T1000 (cell line): ENCODE measurements around the gene FSIP2.

Experiments
- DNase-seq: peaks from one replicate; lab custom pipeline; 2025; ENCODE audit warnings: mixed read lengths; lab: John Stamatoyannopoulos, UW

FSIP2 gene, protein sequence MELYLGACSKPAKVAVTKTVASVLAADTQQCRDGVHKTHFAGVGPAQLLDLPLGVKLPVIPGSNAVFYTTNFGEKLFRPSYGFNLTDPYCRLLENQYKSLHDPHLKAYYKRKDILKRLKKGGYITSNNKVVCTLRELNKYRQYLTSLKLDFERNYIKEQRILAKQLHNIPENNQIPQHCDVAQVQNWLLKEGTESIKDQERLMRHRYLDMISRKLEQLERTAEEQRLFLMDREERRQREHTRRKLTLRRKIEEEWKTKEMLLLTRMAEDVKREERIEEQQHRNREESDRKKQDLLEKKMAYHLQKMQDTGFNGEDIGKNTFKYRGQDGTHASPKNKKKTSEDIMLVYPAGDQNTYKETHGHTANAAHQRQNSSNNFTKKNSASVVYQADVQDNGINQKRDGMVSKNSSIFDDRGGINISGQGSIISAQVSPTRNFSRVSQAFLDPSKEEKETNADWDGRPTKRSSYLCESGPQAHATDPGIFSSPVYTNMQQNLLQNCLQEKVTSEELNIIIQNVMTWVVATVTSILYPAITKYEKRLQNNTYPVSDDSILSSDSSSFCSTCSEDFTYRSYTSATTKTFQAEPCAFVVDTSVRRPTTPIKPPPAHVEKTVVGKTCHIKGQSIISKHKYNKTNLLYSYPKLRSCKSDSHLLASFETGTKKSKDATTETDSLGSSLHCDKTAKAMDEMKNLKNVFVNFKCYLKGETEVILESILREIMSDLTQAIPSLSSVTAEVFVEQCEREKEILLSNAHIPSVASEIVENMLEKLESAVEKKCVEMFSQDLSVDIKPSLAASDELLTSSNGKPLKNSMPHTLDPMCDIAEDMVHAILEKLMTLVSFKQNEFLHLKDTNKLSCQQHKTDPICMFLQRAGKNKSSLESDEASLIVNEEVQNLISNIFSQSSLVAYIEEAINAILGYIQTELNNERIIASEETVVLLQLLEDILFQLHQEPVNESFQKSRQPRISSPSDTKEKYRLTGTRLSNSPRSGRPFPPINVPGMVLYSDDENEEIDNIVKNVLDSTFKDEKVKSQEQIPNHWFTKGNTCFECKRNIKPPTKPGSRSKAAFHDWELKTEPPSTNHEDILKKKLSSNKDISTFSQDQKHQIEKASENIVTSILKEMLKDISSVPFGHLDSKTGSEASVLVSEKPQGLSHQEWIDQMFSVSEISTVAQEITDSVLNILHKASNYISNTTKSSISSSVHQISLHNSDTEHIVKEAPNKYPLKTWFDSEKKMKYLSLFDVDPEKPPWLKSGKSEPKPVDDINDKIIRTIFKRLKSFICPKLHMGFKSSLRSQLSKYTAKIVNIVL (N-terminal part only)

DNA sequence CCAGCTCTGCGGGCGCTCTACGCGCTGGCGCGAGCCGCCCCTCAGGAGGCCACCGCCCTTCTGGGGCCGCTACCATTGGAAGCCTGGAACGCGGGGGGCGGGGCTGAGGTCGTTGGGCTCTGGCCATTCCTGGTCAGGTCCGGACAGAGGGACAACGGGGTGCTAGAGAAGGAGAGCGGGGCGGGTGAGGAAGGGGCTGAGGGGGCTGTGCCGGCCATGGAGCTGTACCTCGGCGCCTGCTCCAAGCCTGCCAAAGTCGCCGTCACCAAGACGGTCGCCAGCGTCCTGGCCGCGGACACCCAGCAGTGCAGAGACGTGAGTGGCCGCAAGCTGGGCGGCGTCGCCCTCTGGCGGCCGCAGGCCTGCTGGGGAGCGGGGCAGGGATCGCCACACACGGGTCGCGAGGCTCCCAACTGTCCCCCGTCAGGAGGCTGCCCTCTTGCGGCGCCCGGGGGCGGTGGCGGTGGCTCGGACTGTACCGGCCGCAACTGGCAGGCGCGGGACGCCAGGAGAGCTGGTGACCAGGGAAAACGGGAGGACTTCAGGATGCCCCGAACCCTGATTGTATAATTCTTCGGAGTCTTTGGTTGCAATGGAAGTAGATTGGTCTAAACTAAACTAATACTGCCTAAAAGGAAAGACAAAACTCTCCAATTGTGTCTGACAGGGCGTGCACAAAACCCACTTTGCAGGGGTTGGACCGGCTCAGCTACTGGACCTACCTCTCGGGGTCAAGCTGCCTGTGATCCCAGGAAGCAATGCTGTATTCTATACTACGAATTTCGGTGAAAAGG lies at the start of gene FSIP2:
Gene FSIP2, plus strand, starts transcription at position 126 of the 794 bp plus-strand sequence. Its CDS starts 91 bp downstream, at position 217.
- DNase-seq: peak; percentile 84

DNA sequence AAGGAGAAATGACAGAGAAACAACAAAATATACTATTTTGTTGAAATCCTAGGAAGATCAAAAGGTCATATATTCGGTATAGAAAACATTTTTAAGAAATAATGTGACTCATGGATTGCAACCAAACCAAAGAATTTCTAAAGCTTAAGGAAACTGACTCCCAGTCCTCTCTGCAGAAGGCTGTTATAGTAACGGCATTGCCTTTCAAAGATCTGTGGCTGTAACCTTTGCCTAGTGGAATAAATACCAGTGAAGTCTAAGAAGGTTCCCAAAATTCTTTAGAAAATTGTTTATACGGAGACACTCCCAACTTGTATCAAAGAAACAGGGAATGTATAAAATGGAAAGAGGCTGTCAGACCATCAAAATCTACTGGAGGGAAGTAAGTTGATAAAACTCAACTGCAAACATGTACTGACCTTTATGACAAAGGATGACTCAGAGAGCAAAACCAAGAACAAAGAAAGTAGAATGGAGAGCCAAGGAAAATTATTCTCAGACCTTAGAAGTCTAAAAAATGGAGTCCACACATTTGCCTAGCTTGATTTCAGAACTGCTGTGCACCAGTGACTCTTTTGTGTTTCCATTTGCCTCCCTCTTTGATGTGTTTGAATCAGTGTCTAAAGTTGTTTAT lies 48.6 kb upstream of the FSIP2 start:
- DNase-seq: no peak

DNA sequence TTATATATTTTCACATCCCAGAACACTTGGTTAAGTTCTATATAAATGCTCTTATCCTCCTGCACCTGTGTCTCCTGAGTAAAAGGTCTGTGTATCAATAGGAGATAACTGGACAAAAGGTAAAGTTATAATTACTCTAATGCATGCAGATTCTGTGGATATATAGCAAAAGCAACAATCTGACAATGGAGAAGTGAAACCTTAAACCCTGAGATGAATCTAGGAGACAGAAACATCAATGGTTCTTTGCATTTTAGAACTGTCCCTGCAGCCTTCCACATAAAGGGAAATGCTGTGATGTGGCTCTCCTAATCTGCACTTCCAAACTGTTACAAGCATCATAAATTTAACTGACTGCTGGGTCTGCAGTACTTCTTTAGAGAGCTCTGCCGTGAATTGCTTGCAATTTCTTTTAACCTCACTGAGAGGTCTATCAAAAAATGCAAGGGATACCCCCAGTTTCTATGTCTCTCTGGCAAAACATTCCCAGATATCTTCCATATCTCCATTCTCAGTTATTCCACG lies 42.8 kb upstream of the FSIP2 start:
- DNase-seq: no peak

DNA sequence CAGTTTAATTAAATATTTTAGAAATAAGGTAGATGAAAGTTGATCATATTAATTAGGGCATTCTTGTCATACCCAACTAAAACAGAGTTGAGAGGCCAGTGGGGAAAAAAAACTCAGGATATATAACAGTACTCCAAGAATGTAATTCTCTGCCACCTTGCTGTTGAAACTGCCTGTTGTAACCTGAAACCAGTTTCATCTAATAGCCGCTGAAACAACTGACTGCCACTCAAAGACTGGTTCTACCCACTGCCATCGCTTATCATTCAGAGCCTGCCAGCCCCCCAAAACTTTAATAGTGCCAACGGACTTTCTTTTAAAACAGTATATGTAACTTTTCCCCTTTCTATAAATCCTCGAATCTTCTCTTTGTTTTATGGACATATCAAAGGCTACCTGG lies 37.7 kb upstream of the FSIP2 start:
- no peak for DNase-seq

DNA sequence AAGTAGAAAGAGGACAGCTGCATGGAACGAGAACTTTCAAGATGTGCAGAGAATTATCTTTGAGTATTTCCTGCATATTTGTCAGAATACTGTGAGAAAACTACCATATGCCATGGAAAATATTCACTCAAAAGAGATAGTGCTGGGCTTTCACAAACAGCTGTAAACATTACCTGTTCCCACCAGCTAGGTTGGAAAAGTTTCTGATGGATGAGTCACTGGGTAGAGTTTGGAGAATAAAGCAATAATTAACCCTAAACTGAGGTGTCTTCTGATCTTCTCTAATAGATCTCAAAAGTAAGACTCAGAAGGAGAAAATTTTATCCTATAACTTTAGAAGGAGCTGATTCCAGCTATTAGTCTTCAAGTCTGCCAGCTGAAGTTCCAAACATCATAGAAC lies 3.9 kb upstream of the FSIP2 start:
- no peak for DNase-seq

DNA sequence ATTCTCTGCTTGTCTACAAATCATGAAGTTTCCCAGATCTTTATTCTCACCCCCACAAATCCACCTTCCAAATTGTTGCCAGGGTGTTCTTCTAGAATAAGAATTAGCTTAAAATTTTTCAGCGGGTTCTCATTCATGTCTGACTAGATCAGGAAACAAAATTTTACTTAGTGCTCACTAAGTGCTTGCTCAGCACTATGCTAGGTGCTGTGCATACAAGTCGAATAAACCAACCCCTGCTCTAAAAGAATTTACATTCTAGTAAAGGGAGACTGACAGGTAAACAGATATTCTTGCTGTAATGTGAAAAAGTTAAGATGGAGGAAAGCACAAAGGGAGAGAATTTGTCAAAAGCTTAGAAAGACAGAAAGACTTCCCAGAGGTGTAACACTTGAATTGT lies 2.4 kb upstream of the FSIP2 start:
- DNase-seq: no peak

DNA sequence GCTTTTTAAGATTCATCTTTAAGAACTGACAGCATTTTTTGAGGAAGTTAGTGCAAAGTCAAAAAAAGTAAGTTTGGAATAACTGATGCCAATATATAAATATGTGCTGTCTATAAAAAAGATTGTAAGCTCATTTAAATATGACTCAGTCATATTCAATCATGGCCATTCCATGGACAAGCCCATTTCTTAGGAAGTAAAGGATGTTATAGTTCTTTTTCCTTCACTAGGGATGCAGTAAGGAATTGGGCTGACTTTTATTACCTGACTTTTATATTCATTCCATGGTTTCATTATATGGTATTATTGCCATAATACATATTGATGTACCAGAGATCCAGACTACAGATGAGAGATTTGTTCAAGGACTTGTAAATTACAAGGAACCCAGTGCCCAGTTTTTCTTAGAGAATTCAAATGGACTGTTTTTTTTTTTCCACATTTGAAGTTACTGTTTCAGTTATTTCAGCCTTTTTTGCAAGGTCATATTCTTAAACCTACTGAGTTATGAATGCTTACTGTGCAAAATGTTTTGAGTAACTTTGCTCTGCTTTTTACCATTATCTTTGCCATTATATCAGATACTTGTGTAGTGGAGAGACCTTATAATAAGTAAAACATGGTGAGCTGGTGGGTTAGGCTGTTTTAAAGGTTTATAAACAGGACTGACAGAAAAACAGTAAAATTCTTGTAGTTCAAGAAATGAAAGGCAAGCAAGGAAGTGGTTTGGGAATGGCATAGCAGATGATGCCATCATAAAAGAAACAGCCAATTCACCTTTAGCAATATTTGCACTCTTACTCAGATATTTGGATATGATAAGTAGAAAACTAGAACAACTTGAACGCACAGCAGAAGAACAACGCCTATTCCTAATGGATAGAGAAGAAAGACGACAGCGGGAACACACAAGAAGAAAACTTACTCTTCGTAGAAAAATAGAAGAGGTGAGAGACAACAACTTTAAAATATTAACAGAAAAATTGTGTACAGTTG lies 7.6 kb downstream of the FSIP2 start:
- DNase-seq: no peak

DNA sequence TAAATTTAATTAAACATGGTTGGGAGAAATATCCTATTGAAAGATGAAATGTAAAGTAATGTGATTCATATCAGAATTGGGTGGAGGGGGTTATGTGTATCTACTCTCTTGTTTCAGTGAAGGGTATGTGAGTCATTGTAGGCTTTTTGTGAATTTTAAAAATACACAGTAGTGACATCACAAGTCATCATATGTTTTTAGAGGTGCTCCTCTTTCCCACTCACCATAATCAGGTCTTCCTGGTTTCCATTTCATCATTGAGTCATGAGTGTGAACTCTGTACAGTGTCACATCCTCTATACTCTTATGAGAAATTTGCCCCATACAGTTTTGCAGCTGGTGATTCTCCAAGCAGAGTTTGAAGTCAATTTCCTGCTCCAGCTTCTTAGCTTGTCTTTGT lies 18.8 kb downstream of the FSIP2 start:
- DNase-seq: no peak

DNA sequence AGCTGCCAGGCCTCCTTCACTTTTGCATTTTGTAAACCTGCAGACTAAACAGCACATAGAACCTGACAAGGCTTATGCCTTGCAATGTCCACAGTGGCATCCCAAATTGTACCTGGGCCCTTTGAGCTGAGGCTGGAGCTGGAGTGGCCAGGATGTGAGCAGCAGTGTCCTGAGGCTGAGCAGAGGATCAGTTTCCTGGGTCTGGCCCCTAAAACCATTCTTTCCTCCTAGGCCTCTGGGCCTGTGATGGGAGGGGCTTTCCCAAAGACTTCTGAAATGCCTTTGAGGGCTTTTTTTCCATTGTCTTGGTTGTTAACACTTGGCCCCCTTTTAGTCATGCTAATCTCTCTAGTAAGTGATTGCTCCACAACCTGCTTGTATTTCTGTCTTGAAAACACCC lies 32.8 kb downstream of the FSIP2 start:
- DNase-seq: no peak

DNA sequence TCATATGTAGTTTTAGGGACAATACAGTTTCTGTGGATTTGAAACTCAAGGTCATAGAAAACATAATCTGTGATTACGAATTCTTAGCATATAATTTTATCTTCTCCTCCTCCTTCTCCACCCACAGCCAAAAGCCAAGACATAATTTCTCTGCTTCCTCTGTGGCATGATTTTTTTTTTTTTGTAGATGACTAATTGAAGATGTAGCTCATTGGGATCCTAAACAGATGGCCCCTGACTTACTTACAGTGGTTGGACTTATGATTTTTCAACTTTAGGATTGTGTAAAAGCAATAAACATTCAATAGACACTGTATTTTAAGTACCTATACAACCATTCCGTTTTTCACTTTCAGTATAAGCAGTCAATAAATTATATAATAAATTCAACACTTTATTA lies 42.3 kb downstream of the FSIP2 start:
- no peak for DNase-seq

DNA sequence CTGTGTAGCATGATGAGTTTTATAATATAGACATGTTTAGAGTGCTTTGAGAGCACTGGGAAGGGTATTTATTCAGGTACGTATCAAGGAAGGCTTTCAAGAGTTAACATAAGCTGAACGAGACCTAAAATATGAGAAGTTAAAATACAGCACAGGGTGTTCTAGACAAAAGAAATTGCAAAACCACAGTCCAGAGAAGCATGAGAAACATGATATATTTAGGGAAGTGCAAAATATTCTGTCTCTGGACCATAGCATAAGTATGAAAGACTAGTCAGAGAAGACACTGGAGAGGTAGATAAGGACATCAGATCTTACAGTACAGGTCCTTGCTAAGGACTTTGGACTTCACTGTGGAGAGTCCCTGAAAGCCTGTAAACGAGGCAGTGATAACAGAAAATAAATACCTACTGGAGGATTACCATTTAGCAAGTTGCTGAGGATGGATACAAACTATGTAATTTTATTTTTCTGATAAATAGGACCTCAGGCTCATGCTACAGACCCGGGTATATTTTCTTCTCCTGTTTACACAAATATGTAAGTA lies 43.7 kb downstream of the FSIP2 start:
- no peak for DNase-seq

DNA sequence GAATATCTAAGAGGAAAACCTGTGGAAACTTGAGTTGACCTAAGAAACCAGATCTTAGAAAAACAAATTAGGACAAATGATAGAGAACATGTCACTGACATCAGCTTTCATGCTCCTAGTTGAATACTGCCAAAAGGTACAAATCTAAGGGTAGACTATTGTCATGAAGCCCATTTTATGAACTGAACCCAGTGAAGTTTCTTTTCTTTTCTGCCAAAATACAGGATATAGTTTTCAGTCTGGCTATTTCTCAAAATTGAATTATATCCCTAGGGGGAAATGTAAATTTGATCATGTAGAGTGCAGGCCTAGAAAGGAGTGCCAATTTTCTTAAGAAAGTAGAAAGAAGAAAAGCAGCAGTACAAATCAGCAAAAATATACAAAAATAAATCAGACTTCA lies 46.6 kb downstream of the FSIP2 start:
- no peak for DNase-seq

DNA sequence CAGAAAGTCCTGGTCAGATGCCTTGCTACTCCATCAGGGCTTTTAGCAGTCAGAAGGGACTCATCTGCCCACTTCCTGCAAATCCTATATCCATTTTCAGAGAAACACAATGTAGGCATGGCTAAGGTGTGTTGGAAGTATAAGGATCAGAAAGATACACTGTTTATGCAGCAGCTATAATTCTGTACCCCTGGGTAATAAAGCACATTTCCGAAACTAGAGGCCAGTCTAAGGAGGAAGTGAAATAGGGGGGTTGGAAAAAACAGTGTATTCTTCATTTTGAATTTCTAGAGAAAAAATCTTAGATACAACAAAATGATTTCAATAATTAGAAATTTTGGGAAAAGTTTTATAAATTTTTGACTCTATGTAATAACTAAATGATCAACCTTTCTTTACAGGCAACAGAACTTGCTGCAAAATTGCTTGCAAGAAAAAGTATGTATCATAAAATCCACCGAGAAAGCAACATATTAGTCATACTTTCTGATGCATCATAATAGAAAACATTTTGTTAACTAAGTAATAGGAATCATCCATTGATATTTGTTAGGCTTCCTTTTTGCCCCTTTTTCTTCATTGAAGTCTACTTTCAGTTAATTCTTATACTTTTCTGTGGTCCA lies 47.4 kb downstream of the FSIP2 start:
- no peak for DNase-seq

DNA sequence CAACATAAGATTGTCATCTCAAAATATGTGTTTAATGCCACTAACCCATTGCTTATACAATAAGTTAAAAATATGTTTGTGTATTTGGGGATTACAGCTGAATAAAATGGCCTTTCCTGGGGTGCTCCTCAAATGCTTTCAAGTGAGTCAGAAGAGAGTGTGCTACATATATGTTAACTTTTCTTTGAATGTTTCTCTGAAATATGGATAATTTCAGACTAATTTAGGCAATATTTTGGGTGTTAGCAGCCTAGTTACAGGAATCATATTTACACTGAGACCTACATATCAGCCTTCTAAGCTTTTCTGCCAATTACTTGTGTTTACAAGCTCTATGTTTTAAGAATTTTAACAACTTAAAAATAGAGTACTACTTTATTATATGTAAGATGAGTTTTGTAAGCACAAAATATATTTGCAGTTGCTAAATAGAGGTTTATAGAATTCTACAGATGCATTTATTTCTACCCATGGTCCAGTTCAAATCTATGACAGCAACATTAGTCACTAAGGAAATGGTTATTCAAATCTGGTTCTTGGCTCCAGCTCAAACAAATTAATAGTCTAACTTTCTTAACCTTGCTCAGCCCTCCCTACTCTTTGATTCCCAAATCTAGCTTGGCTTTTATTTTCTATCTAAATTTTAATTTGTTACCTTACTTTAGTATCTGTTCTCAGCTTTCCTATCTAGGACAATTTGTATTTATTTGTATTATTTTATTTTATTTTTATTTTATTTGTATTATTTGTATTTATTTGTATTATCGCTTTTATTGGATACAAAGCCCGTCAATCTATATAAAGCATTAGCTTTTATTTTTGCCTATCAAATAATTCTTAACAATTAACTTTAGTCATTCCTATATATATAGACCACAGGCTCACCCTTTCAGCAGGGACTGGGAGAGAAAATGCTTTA lies 48.9 kb downstream of the FSIP2 start:
- DNase-seq: no peak

DNA sequence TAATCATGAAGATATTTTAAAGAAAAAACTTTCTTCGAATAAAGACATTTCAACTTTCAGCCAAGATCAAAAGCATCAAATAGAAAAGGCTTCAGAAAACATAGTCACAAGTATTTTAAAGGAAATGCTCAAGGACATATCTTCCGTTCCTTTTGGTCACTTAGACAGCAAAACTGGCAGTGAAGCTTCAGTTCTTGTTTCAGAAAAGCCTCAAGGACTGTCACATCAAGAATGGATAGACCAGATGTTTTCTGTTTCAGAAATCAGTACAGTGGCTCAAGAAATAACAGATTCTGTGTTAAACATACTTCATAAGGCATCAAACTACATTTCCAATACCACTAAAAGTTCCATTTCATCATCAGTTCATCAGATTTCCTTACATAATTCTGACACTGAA lies 51.8 kb downstream of the FSIP2 start:
- no peak for DNase-seq

DNA sequence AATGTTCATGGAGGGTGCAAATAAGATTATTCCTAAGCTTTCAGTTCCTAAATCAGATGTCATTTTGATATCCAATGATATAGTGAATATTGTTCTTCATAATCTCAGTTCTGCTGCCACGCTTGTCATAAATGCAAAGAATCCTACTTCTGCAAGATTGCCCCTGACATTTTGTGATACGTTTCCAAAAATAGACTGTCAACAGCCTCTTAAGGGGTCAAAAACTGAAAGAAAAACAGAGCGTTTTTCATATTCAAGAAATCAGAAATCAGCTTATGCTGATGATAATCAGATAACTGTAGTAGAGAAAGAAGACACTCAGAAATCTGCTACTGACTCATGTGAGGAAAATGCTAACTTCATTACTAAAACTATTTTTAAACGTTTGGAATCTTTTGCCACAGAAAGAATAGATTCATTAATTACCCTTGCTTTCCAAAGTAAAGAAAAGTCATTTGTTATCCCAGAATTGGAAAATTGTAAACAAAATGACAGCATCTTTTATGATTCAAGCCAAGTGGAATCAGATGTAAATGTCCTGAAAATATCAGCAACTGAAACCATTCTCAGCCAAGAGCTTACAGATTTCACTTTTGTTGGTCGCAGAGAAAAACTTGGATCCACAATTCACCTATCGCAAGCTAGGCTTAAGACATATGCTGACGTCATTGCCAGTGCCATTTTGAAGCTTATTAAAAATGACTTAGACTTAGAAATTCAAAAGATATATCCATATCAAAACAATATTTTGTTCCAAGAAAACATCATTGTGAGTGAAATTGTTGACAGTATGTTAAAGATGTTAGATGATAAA lies 55.1 kb downstream of the FSIP2 start:
- DNase-seq: no peak

DNA sequence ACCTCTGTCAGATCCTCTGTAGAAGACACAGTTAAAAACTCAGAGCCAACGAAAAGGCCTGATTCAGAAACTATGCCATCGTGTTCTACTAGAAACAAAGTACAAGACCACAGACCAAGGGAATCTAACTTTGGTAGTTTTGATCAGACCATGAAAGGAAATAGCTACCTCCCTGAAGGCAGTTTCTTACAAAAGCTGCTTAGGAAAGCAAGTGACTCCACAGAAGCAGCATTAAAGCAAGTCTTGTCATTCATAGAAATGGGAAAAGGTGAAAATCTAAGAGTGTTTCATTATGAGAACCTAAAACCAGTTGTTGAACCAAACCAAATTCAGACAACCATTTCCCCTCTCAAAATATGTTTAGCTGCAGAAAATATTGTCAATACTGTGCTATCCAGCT lies 58.2 kb downstream of the FSIP2 start:
- DNase-seq: no peak
